Hematopoietic multipotent progenitor cell treated with erythropoietin and hydrocortisone succinate and interleukin-3 and kit ligand, for 4 days (in vitro differentiated cells): ENCODE results near the gene GLO1.

ENCODE experiments used
- DNase-seq: peaks from one replicate; pipeline ENCODE4 v3.0.0-alpha.2; 2015

Gene GLO1

GRCh38 chr6:38658418-38659167 lies 44.4 kb downstream of the GLO1 start:
- no peak for DNase-seq

GRCh38 chr6:38656896-38657295 lies 46.0 kb downstream of the GLO1 start:
- no peak for DNase-seq

- DNase-seq: no peak
Measured at GRCh38 chr6:38654263-38654662, 48.7 kb downstream of the GLO1 start.

GRCh38 chr6:38651121-38651784 lies 51.7 kb downstream of the GLO1 start:
- no peak for DNase-seq

- no peak for DNase-seq
Measured at GRCh38 chr6:38650207-38650752, 52.7 kb downstream of the GLO1 start.

- no peak for DNase-seq
Measured at GRCh38 chr6:38649744-38650143, 53.2 kb downstream of the GLO1 start.

GRCh38 chr6:38648629-38649028 lies 54.3 kb downstream of the GLO1 start:
- no peak for DNase-seq

GRCh38 chr6:38646166-38646878 lies 56.6 kb downstream of the GLO1 start:
- no peak for DNase-seq

GRCh38 chr6:38644951-38645350 lies 58.0 kb downstream of the GLO1 start:
- no peak for DNase-seq

- no peak for DNase-seq
Measured at GRCh38 chr6:38640216-38640909, 62.6 kb downstream of the GLO1 start.

- peak; percentile 91 for DNase-seq
Measured at GRCh38 chr6:38639498-38640215, 63.3 kb downstream of the GLO1 start, which contains the start of gene BTBD9. Gene BTBD9, minus strand, starts transcription at chr6:38639929.

- DNase-seq: peak; percentile 40
Measured at GRCh38 chr6:38638941-38639497, 63.9 kb downstream of the GLO1 start.

GRCh38 chr6:38637756-38638155 lies 65.2 kb downstream of the GLO1 start:
- no peak for DNase-seq

GRCh38 chr6:38636027-38636426 lies 66.9 kb downstream of the GLO1 start:
- DNase-seq: no peak

- DNase-seq: no peak
Measured at GRCh38 chr6:38634518-38634917, 68.4 kb downstream of the GLO1 start.

GRCh38 chr6:38632490-38632889 lies 70.5 kb downstream of the GLO1 start:
- no peak for DNase-seq

- DNase-seq: no peak
Measured at GRCh38 chr6:38631186-38631783, 71.7 kb downstream of the GLO1 start.
